ENCODE data around the gene CASP9. TPM values are rescaled to one million over a fixed set of nuclear protein-coding genes. Genes with fewer than 3 reads are reported as not detected.

The CASP9 gene
- total RNA-seq, 1 experiment from 2014 or later, result 15.9 TPM

GRCh38 chr1:15573477-15573876 lies 49.5 kb upstream of the CASP9 start:
- no peak overlapping the region for H2BK12ac ChIP-seq (ENCODE audit: insufficient read length, low read depth, low read length)
- H3K79me2 ChIP-seq (ENCODE audit: insufficient read depth, low read length), result no peaks in the 10 kb centered on the region
- H3K27ac ChIP-seq (ENCODE audit: insufficient read length, low read depth, low read length), result no peak overlapping the region
- no peaks in the 10 kb centered on the region for H4K20me1 ChIP-seq (ENCODE audit: control insufficient read depth, insufficient read depth, insufficient read length)
- H4K5ac ChIP-seq (ENCODE audit: insufficient read length, low read depth, low read length), result no peak overlapping the region
- H2BK15ac ChIP-seq (ENCODE audit: low read depth, low read length), result no peak overlapping the region
- no peaks in the 10 kb centered on the region for H3K27me3 Mint-ChIP-seq (ENCODE audit: low read depth)
- no peak overlapping the region for H2AK5ac ChIP-seq (ENCODE audit: insufficient read length, low read length)
- H2AFZ ChIP-seq (ENCODE audit: low read length), result no peak overlapping the region
- no peak overlapping the region for H3K9ac ChIP-seq (ENCODE audit: extremely low read depth, insufficient read length, low read length)
- H3K23me2 ChIP-seq (ENCODE audit: insufficient read length, low read depth, low read length, poor library complexity, severe bottlenecking), result no peaks in the 10 kb centered on the region
- no peak overlapping the region for H3K4ac ChIP-seq (ENCODE audit: low read depth, low read length)
- no CpG with 5 or more reads among the region's 9 CpGs for WGBS (ENCODE audit: extremely low coverage, insufficient read length, low lambda C conversion rate)
- no peak overlapping the region for H3K18ac ChIP-seq (ENCODE audit: insufficient read length, low read depth, low read length)
- H3K4me1 ChIP-seq (ENCODE audit: insufficient read depth, low read length), result no peaks in the 10 kb centered on the region
- H3K9me3 Mint-ChIP-seq, result no peaks in the 10 kb centered on the region
- H2BK5ac ChIP-seq (ENCODE audit: insufficient read length, low read length), result no peak overlapping the region
- no peak overlapping the region for H3K56ac ChIP-seq (ENCODE audit: insufficient read length, low read depth, low read length)
- no peak overlapping the region for H3K4me2 ChIP-seq (ENCODE audit: insufficient read depth, insufficient read length, low read length)
- H3T11ph ChIP-seq (ENCODE audit: low read length), result no peak overlapping the region
- H3K36me3 Mint-ChIP-seq (ENCODE audit: insufficient read depth in 1 of 3, low read depth in 3 of 3), result peaks cover 0 to 24% (median 18%) of the 10 kb centered on the region in 3 experiments; a peak in 5 of 7 replicates
- DNase-seq, result no peak
- H3K14ac ChIP-seq (ENCODE audit: insufficient read depth, low read length), result no peak overlapping the region
- no peak overlapping the region for H2BK120ac ChIP-seq (ENCODE audit: low read depth, low read length, poor library complexity, severe bottlenecking)
- H4K91ac ChIP-seq (ENCODE audit: insufficient read length, low read depth, low read length), result no peak overlapping the region
- no peaks in the 10 kb centered on the region for H3K27me3 ChIP-seq (ENCODE audit: insufficient read depth, low read length)
- H3K9me3 ChIP-seq (ENCODE audit: control insufficient read depth, low read depth, low read length), result no peaks in the 10 kb centered on the region
- no peak for TF ChIP-seq CTCF (conservative IDR thresholded peaks at IDR 0.05)
- H3K79me1 ChIP-seq (ENCODE audit: insufficient read depth, low read depth, low read length, poor library complexity, severe bottlenecking), result no peaks in the 10 kb centered on the region
- H3K4me1 Mint-ChIP-seq, result peaks cover 3 to 5% of the 10 kb centered on the region in 2 experiments
- no peak overlapping the region for H4K8ac ChIP-seq (replicated peaks; ENCODE audit: insufficient read length, low read depth, low read length)
- H3K27ac Mint-ChIP-seq, result peak overlapping the region in 2 of 3 experiments; percentile 59 to 85; a peak in 3 of 7 replicates
- no peak overlapping the region for H3K23ac ChIP-seq (ENCODE audit: insufficient read length, low read depth, low read length)
- H3K4me3 Mint-ChIP-seq, result no peak overlapping the region
- no peak overlapping the region for H2BK20ac ChIP-seq (ENCODE audit: low read depth, low read length, poor library complexity, severe bottlenecking)
